Endothelial cell of umbilical vein (primary cell): Measurements from ENCODE around the gene SDF4. TPM values are rescaled to one million over a fixed set of nuclear protein-coding genes. Genes with fewer than 3 reads are reported as not detected.

Experiments used
- BruUV-seq: library from RNA; stranded (reverse); fragments of 400-500 nt; replicated peaks from 2 replicates; lab custom pipeline; 2021; lab: Mats Ljungman, UMichigan
- CTCF ChIA-PET: fragments of 300-600, 350-600 bp; sonication (Branson Sonifier 250); formaldehyde crosslinking; loops from one replicate; lab custom pipeline; 2021; ENCODE audit warnings: antibody characterized with exemption, inconsistent platforms; lab: Charles Lee
- POLR2A ChIA-PET: fragments of 300-600, 350-600 bp; sonication (Branson Sonifier 250); formaldehyde crosslinking; loops from one replicate; lab custom pipeline; 2021; ENCODE audit warnings: antibody characterized with exemption, inconsistent platforms; lab: Charles Lee
- DNase-seq: peaks from one replicate; pipeline ENCODE4 v3.0.0-alpha.2; 2011; ENCODE audit warnings: low read depth, low spot score
- FAIRE-seq: peaks from 2 replicates; lab custom pipeline; 2011; peaks lifted over from hg19 to GRCh38; lab: Jason Lieb, UNC
- H2AFZ ChIP-seq: 2 replicates; pipeline ENCODE4 v1.6.0; 2012; ENCODE audit warnings: low read depth, low read length, control low read depth, inconsistent platforms
- H3K27ac ChIP-seq: 2 replicates; pipeline ENCODE4 v1.5.1; 2011; ENCODE audit warnings: low read depth, mild to moderate bottlenecking, control low read depth, low read length, moderate library complexity; ENCODE audit not compliant: insufficient read depth
- H3K27me3 ChIP-seq, 2 experiments: 2 replicates each; pipeline versions ENCODE4 v1.6.0 to v1.6.1; 2011; ENCODE audit warnings: low read length in 2 of 2, mixed read lengths in 1 of 2; ENCODE audit not compliant: control insufficient read depth in 2 of 2, insufficient read depth in 2 of 2
- H3K36me3 ChIP-seq, 2 experiments: 2 replicates in 1 of 2; 3 replicates in 1 of 2; pipeline ENCODE4 v1.5.1; 2011; ENCODE audit warnings: low read length in 2 of 2, mild to moderate bottlenecking in 1 of 2, moderate library complexity in 1 of 2; ENCODE audit not compliant: control insufficient read depth in 2 of 2, insufficient read depth in 2 of 2; ENCODE audit errors: extremely low read depth in 1 of 2
- H3K4me1 ChIP-seq: 3 replicates; pipeline ENCODE4 v1.5.1; 2011; ENCODE audit warnings: mild to moderate bottlenecking, low read length; ENCODE audit not compliant: control insufficient read depth, insufficient read depth; ENCODE audit errors: extremely low read depth
- H3K4me2 ChIP-seq: 2 replicates; pipeline ENCODE4 v1.6.1; 2011; ENCODE audit warnings: low read length, control low read depth, mixed read lengths; ENCODE audit not compliant: insufficient read depth
- H3K4me3 ChIP-seq, 3 experiments: fragments of 200-600 bp in 1 of 3; sonication (generic), shearing (Covaris generic) in 1 of 3; replicated peaks in 1 of 3; 2 replicates each; pipeline ENCODE4 v1.5.1; 2011 to 2016; ENCODE audit warnings: control low read depth in 3 of 3, low read length in 3 of 3, mild to moderate bottlenecking in 2 of 3, inconsistent platforms in 1 of 3, low read depth in 1 of 3, moderate library complexity in 1 of 3; ENCODE audit not compliant: insufficient read depth in 1 of 3
- H3K79me2 ChIP-seq: 2 replicates; pipeline ENCODE4 v1.6.0; 2012; ENCODE audit warnings: low read length, inconsistent platforms; ENCODE audit not compliant: control insufficient read depth, insufficient read depth
- H3K9ac ChIP-seq: replicated peaks from 2 replicates; pipeline ENCODE3; 2011; ENCODE audit warnings: low read length, control low read depth; ENCODE audit not compliant: insufficient read depth; ENCODE audit errors: extremely low read depth
- H3K9me1 ChIP-seq: replicated peaks from 3 replicates; pipeline ENCODE4 v1.6.0; 2011; ENCODE audit warnings: mild to moderate bottlenecking, low read length; ENCODE audit not compliant: control insufficient read depth, insufficient read depth; ENCODE audit errors: extremely low read depth
- H3K9me3 ChIP-seq: replicated peaks from 2 replicates; pipeline ENCODE4 v1.5.1; 2012; ENCODE audit warnings: low read length, inconsistent platforms; ENCODE audit not compliant: control insufficient read depth, insufficient read depth
- H4K20me1 ChIP-seq: replicated peaks from 2 replicates; pipeline ENCODE3; 2011; ENCODE audit warnings: mild to moderate bottlenecking, low read length; ENCODE audit not compliant: control insufficient read depth, insufficient read depth; ENCODE audit errors: extremely low read depth
- CTCF ChIP-seq, 2 donors: IDR thresholded peaks; 1 replicate in 1 of 2; 2 replicates in 1 of 2; pipeline ENCODE4 v1.5.1; 2011; ENCODE audit warnings: low read length in 2 of 2, mild to moderate bottlenecking in 2 of 2, moderate library complexity in 2 of 2, control low read depth in 1 of 2, inconsistent platforms in 1 of 2, low read depth in 1 of 2; ENCODE audit not compliant: insufficient read depth in 1 of 2; ENCODE audit errors: extremely low read depth in 1 of 2
- EZH2 ChIP-seq: IDR thresholded peaks from 2 replicates; pipeline ENCODE4 v1.6.1; 2012; ENCODE audit warnings: borderline replicate concordance, low read depth, mild to moderate bottlenecking, moderate library complexity, low read length, inconsistent platforms; ENCODE audit not compliant: severe bottlenecking
- FOS ChIP-seq: IDR thresholded peaks from 2 replicates; pipeline ENCODE4 v1.6.1; 2011; ENCODE audit warnings: mild to moderate bottlenecking, low read length, moderate library complexity, borderline replicate concordance; ENCODE audit not compliant: insufficient read depth
- GATA2 ChIP-seq: IDR thresholded peaks from 2 replicates; pipeline ENCODE4 v1.7.0; 2011; ENCODE audit warnings: low read depth, mild to moderate bottlenecking, moderate library complexity, mixed read lengths, low read length; ENCODE audit not compliant: insufficient read length, insufficient read depth
- JUN ChIP-seq: IDR thresholded peaks from 2 replicates; pipeline ENCODE4 v1.6.1; 2011; ENCODE audit warnings: borderline replicate concordance, low read depth; ENCODE audit not compliant: insufficient read length, insufficient read depth
- MYC ChIP-seq: IDR thresholded peaks from one replicate; pipeline ENCODE4 v1.6.1; 2011; ENCODE audit warnings: mild to moderate bottlenecking, low read depth, low read length
- POLR2A ChIP-seq: IDR thresholded peaks from 2 replicates; pipeline ENCODE4 v1.6.1; 2012; ENCODE audit warnings: low read depth, mild to moderate bottlenecking, control low read depth, low read length
- POLR2AphosphoS5 ChIP-seq: IDR thresholded peaks from 2 replicates; pipeline ENCODE4 v1.6.1; 2012; ENCODE audit warnings: low read depth, mild to moderate bottlenecking, control low read depth, low read length, moderate library complexity; ENCODE audit not compliant: insufficient read depth
- dilution Hi-C: fragments of 300-500 bp; cut with MboI; formaldehyde crosslinking; loops from one replicate; pipeline ENCODE4 v1.15.0; 2019; ENCODE audit warnings: low sequenced_read_pairs; ENCODE audit not compliant: extremely low pct_ligation_motif_present
- intact Hi-C: fragments of 100-400 bp; cut with micrococcal nuclease; formaldehyde crosslinking; loops from one replicate; pipeline ENCODE4 v1.10.0; 2022
- polyA plus RNA-seq, 4 experiments: library from polyadenylated mRNA; depleted of rRNA in 3 of 4; stranded (reverse) in 3 of 4; unstranded in 1 of 4; fragments of >200 nt; gene quantifications; 2 replicates each; pipeline versions ENCODE4 v1.2.1 to v1.2.3, GENCODE V29; 2011 to 2012; ENCODE audit warnings: missing spikeins in 1 of 4
- total RNA-seq: library from RNA; stranded (reverse); gene quantifications from 2 replicates; pipeline ENCODE4 v1.2.3, GENCODE V29; 2021
- TF ChIP-seq, protein P1 (sequence below): IDR thresholded peaks from 2 replicates; pipeline ENCODE4 v1.6.1; 2011; ENCODE audit not compliant: insufficient read depth, insufficient read length

Gene SDF4
- total and polyA plus RNA-seq, 2 donors (not counting 3 experiments of a cell fraction or from before 2014, with no cell fraction given) = 175 to 185 TPM

DNA sequence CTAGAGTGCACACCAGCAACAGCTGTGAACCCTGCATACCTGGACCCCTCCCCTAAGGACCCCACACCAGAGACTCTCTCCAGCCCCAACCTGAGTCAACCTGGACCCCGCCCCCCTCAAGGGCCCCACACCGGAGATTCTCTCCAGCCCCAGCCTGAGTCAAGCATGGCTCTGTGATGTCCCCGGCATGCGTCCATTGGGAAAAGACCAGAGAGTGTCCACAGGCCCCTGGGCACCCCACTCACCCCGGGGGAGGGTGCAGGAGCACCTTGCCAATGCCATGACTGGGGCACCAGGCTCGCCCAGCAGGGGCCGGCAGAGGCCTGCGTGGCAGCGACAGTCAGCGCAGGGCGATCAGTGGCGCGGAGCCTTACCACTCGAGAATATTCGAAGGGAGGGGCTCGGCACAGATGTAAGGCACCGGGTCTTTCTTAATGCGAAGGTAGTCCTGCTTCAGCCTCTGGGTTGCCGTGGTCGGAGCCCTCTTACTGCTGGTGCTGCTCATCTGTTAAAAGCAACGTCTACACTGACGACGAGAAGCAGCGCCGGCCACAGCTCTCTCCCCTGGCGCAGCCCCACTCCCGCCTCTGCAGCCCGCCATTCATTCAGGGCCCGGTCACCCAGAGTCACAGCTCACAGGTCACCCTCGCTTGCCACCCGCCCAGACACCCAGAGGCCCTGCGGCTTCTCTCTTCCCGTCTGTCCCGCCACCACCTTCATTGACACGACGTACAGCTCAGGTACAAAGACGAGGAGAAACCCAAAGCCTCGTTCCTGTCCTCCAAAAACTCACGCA is 35.9 kb upstream of the SDF4 start:
- ChIA-PET POLR2A (no interaction called here), CTCF (no interaction called here)
- H3K9ac ChIP-seq = no peak overlapping the region
- H3K9me1 ChIP-seq = no peaks in the 10 kb centered on the region
- H2AFZ ChIP-seq = no peak overlapping the region
- H3K36me3 ChIP-seq = peaks cover 6 to 26% of the 10 kb centered on the region in 2 experiments
- peaks cover 61% of the 10 kb centered on the region for H3K79me2 ChIP-seq
- intact Hi-C loops = no loop called here
- TF ChIP-seq MYC (no peak), JUN (no peak), POLR2A (no peak), GATA2 (no peak), POLR2AphosphoS5 (no peak)
- TF ChIP-seq, protein P1, sequence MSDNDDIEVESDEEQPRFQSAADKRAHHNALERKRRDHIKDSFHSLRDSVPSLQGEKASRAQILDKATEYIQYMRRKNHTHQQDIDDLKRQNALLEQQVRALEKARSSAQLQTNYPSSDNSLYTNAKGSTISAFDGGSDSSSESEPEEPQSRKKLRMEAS = no peak
- no peaks in the 10 kb centered on the region for H4K20me1 ChIP-seq
- no peak overlapping the region for H3K4me2 ChIP-seq
- H3K27me3 ChIP-seq = no peaks in the 10 kb centered on the region
- no TSS peak for BruUV-seq
- dilution Hi-C loops = no loop called here
- no peak for FAIRE-seq
- no peak overlapping the region for H3K27ac ChIP-seq
- H3K4me1 ChIP-seq = peaks cover 23% of the 10 kb centered on the region
- H3K4me3 ChIP-seq = no peak overlapping the region
- no peak for DNase-seq
- H3K9me3 ChIP-seq = no peaks in the 10 kb centered on the region

DNA sequence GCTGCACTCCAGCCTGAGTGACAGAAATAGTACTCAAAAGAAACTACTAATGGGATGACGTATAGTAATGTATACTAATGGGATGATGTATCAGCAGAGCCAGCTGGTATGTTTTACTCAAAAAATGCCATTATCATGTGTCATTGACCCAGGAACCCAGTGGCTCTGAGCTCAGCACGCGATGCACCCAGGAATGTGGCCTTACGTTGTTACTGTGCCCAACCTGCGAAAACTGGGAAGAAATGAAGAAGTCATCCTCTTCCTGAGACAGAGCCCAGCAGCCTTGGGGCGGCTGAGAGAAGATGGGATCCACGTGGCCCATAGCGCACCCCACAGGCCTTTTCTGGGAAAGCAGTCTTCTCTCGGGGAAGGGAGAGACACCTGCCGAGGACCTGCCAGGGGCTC is 33.1 kb upstream of the SDF4 start:
- peak; percentile 28 for DNase-seq
- peaks cover 9 to 33% of the 10 kb centered on the region in 2 experiments for H3K36me3 ChIP-seq
- no TSS peak for BruUV-seq
- H3K9ac ChIP-seq = peak overlapping the region; percentile 12
- peak; percentile 55 for FAIRE-seq
- dilution Hi-C loops (no loop called here), intact Hi-C loops (loop anchor here (1.0 kb wide), 1 partner anchor 143 kb away; no protein-coding TSS in a partner anchor)
- no peak overlapping the region for H3K4me2 ChIP-seq
- ChIA-PET POLR2A (no interaction called here), CTCF (interaction anchor here (1.0 to 4.6 kb wide), 3 partner anchors 14 to 143 kb away, joined by 3 to 25 read pairs (median 4); no protein-coding TSS in a partner anchor)
- no peaks in the 10 kb centered on the region for H3K27me3 ChIP-seq
- peak overlapping the region; percentile 85 for H3K27ac ChIP-seq
- H3K4me3 ChIP-seq = no peak overlapping the region
- H3K9me1 ChIP-seq = no peaks in the 10 kb centered on the region
- TF ChIP-seq CTCF (IDR thresholded peaks at IDR 0.05; ENCODE audit: extremely low read depth in 1 of 2, insufficient read depth in 1 of 2, low read depth in 1 of 2, low read length in 2 of 2) (peak; percentile 31 to 39), GATA2 (no peak), FOS (no peak), JUN (peak; percentile 41), POLR2A (no peak), MYC (no peak), EZH2 (no peak), POLR2AphosphoS5 (peak; percentile 69)
- TF ChIP-seq, protein P1 = no peak
- H3K9me3 ChIP-seq = no peaks in the 10 kb centered on the region
- no peak overlapping the region for H2AFZ ChIP-seq
- peaks cover 24% of the 10 kb centered on the region for H3K4me1 ChIP-seq
- no peaks in the 10 kb centered on the region for H4K20me1 ChIP-seq
- H3K79me2 ChIP-seq = peaks cover 40% of the 10 kb centered on the region
